ENCODE measurements around the gene WDR83.
"Not testable (repeated sequence)": the region's sequence is repeated elsewhere in the genome, so short reads cannot be mapped to it uniquely, and the experiment has no call there.

Gene WDR83

DNA sequence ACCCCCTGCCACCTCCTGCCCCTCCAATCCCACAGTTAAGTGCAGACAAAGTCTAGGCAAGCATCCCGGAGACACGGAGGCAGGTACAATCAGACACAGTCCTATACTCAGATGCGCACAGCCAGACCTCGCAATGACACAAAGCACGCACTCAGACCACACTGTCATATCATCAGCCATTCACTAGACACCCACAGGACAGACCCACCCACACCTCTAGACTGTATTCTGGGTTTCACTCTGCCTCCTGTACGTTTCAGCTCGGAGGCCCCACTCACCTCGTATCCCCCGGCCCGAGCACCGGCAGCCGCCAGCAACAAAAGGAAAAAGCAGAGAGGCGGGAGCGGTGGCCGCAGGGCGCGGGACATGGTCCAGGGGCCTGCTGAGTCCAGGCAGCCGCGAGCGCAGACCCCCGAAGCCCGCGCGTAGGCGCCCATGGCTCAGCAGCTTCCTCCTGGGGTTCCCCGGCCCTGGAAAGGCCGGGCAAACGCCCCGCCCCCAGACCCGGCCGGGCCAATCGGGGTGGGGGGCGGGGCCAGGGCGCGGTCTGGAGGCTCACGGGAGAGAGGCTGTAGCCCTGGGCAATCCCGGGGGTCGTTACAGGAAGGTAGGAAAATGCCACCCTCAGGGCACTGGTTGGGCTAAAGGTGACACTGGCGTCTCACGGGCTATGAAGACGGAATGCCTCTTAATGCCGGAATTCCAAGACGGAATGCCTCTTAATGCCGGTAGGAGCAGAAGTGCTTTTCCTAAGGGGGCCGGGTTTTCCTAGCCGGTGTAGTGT, at the start of gene WDR83, which contains the start of gene MAN2B1:
TSS of gene WDR83 (plus strand) at position 543 of the 784 bp plus-strand sequence. CDS start 2,984 bp downstream, outside the sequence.
TSS of gene MAN2B1 (minus strand) at position 478 of the 784 bp plus-strand sequence. CDS start at position 437, 41 bp downstream.
- peak; percentile 87 for DNase-seq (ENCODE audit: low spot score)
- no peak for FAIRE-seq

GRCh38 chr19:12617646-12618045, 49.0 kb upstream of the WDR83 start:
- FAIRE-seq: no peak
- DNase-seq (ENCODE audit: low spot score): no peak

GRCh38 chr19:12621253-12622024, 45.2 kb upstream of the WDR83 start:
- not testable (repeated sequence) for FAIRE-seq; DNase-seq (ENCODE audit: low spot score)

DNA sequence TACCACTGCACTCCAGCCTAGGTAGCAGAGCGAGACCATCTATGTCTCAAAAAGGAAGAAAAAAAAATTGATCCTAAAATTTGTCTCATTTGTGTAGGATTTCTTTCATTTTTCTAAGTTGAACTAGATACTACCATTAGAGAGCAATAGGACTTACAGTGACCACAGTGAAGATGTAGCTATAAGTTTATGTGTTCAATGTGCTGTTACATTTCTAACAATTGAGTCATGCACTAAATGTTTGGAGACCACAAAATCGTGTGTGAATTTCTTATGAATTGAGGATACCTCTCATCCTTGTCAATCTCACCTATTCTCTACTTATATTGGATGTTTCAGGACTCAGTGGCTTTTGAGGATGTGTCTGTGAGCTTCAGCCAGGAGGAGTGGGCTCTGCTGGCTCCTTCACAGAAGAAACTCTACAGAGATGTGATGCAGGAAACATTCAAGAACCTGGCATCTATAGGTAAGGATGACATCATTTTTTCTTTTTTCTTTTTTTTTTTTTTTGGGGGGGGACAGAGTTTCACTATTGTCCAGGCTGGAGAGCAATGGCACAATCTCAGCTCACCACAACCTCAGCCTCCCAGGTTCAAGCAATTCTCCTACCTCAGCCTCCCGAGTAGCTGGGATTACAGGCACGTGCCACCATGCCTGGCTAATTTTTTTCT, 43.1 kb upstream of the WDR83 start:
- FAIRE-seq (no peak), DNase-seq (ENCODE audit: low spot score) (no peak)

DNA sequence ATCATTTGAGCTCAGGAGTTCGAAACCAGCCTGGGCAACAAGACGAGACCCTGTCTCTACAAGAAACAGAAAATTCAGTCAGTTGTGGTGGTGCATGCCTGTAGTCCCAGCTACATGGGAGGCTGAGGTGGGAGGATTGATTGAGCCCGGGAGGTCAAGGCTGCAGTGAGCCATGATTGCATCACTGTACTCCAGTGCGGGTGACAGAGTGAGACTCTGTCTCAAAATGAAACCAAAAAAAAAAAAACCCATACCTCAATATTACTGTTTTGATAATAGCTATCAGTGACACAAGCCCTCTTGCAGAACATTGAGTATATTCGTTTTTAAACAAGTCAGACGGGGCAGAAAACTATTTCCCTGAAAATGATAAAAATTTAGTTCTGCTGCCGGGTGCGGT, 39.6 kb upstream of the WDR83 start:
- FAIRE-seq (no peak), DNase-seq (ENCODE audit: low spot score) (no peak)

DNA sequence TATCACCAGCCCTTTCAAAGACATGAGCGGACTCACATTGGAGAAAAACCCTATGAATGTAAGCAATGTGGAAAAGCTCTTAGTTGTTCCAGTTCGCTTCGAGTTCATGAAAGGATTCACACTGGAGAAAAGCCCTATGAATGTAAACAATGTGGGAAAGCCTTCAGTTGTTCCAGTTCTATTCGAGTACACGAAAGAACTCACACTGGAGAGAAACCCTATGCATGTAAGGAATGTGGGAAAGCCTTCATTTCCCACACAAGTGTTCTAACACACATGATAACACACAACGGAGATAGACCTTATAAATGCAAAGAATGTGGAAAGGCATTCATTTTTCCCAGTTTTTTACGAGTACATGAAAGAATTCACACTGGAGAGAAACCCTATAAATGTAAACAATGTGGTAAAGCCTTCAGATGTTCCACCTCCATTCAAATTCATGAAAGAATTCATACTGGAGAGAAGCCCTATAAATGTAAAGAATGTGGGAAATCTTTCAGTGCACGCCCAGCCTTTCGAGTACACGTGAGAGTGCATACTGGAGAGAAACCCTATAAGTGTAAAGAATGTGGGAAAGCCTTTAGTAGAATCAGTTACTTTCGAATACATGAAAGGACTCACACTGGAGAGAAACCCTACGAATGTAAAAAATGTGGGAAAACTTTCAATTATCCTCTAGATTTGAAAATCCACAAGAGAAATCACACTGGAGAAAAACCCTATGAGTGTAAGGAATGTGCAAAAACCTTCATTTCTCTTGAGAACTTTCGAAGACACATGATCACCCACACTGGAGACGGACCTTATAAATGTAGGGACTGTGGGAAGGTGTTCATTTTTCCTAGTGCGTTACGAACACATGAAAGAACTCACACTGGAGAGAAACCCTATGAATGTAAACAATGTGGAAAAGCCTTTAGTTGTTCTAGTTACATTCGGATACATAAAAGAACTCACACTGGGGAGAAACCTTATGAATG, 38.3 kb upstream of the WDR83 start:
- FAIRE-seq: no peak

GRCh38 chr19:12629215-12629614, 37.4 kb upstream of the WDR83 start:
- DNase-seq (ENCODE audit: low spot score): no peak
- FAIRE-seq: no peak

More for the DNA sequence above, 38.3 kb upstream of the WDR83 start:
- DNase-seq (ENCODE audit: low spot score): no peak

DNA sequence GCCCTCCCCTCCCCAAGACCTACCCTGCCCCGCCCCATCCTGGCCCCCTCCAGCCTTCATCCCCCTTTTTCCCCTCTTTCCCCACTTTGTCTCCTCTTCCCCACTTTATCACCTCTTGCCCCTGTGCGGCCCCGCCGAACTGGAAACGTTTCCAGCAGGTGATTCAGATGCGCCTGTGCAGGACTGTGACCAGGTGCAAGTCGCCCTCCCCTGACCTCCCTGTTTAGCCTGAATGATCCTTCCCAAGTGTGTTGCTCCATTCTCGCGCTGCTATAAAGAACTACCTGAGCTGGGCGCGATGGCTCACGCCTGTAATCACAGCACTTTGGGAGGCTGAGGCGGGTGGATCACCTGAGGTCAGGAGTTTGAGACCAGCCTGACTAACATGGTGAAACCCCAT, 30.0 kb upstream of the WDR83 start:
- DNase-seq (ENCODE audit: low spot score) (no peak), FAIRE-seq (no peak)

DNA sequence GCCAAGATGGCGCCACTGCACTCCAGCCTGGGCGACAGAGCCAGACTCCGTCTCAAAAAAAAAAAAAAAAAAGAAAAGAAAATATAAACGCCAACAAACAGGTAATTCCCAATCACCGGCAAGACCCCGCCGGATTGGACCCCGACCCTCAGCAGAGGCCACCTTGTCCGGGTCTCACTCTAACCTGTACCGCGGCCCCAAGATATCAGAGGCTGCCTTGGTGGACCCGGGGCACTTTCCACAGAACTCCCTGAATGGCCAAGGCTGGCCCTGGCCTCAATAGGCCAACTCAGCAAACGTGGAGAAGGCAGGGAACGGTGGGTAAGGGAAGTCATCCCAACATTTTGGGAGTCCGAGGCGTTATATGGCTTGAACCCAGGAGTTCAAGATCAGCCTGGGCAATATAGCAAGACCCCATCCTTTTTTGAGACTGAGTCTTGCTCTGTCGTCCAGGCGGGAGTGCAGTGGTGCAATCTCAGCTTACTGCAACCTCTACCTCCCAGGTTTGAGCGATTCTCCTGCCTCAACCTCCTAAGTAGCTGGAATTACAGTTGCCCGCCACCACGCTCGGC, 27.9 kb upstream of the WDR83 start:
- DNase-seq (ENCODE audit: low spot score) (no peak), FAIRE-seq (no peak)

- no peak for FAIRE-seq
- peak; percentile 75 for DNase-seq (ENCODE audit: low spot score)
Measured at GRCh38 chr19:12639901-12640613, 26.6 kb upstream of the WDR83 start.

GRCh38 chr19:12641456-12641855, 25.2 kb upstream of the WDR83 start:
- FAIRE-seq (no peak), DNase-seq (ENCODE audit: low spot score) (no peak)

- FAIRE-seq: no peak
Measured at GRCh38 chr19:12642506-12642905, 24.1 kb upstream of the WDR83 start.

GRCh38 chr19:12643716-12644115, 22.9 kb upstream of the WDR83 start:
- DNase-seq (ENCODE audit: low spot score); FAIRE-seq: not testable (repeated sequence)

More at GRCh38 chr19:12642506-12642905, 24.1 kb upstream of the WDR83 start:
- no peak for DNase-seq (ENCODE audit: low spot score)

- FAIRE-seq: no peak
- no peak for DNase-seq (ENCODE audit: low spot score)
Measured at GRCh38 chr19:12646551-12646950, 20.1 kb upstream of the WDR83 start.

- DNase-seq (ENCODE audit: low spot score): no peak
- no peak for FAIRE-seq
Measured at GRCh38 chr19:12647047-12647446, 19.6 kb upstream of the WDR83 start.

DNA sequence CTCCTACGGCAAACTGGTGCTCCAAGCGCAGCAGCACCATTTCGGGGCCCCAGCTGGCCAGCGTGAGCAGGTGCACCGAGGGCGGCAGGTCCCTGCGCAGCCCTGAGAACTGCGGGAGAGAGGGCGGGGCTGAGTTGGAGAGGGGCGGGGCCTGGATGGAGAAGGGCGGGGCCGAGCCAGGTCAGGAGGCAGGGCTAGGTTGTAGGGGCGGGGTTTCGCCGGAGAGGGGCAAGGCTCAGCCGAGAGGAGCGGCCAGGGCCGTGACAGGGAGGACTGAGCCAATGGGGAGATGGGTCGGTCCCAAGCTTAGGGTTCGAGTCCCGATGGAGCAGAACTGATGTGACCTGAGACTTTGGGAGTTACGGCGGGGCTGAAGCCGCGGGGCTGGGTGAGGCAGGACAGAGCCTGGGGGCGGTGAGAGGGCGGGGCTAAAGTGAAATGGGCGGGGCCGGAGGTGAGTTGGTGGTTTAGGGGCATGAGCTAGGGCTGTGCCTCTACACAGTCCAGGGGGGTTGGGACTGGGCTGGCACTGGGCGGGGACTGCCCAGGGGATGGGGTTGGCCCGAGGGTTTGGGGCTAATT, 19.0 kb upstream of the WDR83 start:
- FAIRE-seq (no peak), DNase-seq (ENCODE audit: low spot score) (no peak)

DNA sequence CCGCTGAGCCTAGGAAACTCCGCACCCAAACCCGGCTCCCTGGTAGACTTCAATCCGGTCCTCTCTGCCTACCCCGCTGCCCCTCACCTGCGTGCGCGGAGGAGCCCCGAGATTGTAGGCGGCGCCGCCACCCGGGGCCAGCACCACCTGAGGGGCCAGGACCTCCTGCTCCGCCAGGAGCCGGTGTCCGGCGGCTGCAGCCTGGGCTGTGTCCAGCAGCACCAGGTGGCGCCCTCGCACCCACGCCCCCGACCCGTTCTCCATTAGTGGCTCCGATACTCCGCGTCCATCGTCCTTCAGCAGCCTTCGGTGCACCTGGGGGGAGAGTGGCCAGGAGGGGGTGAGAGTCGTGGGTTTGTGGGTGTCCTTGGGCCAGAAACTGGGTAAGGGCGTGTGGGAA, 18.5 kb upstream of the WDR83 start:
- DNase-seq (ENCODE audit: low spot score) (no peak), FAIRE-seq (no peak)

DNA sequence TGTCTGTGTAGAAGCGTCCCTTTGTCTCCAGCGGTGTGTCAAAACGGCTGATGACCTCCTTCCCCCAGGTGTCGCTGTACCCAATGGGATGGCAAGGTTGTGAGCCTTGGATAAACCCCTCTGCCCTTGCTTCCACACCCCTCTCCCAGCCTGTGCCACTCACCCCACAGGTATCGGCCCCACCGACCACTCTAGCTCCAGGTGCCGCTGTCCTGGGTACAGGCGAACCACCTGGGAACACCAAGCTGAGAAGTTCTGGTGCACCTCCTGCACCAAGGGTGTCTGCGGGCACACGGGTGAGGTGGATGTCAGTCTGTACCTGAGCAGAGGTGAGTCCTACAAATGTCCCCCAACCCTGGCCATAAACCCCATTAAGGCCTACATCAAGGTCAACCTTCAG, 16.7 kb upstream of the WDR83 start:
- FAIRE-seq: no peak
- DNase-seq (ENCODE audit: low spot score): no peak

DNA sequence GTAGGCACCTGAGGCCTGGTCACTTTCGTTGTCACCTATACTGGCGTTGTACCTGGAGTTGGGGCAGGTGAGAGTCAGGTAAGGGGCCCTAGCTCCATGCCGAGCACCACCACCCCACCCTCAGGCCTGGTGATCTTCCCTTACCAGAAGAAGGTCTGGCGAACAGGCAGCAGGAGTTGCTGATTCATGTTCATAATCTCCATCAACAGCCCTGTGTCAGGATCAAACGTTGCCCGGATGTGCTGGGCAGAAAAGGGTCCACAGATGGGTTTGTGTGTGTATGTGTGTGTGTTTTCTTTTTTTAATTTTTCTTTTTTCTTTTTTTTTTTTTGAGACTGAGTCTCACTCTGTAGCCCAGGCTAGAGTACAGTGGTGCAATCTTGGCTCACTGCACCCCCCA, 14.4 kb upstream of the WDR83 start:
- DNase-seq (ENCODE audit: low spot score) (no peak), FAIRE-seq (no peak)

Measured in urothelium cell line (cell line).